GM19239 (cell line): ENCODE data around the gene STK32C.
"Not testable (repeated sequence)": the region's sequence is repeated elsewhere in the genome, so short reads cannot be mapped to it uniquely, and the experiment has no call there.

Experiments used
- DNase-seq: peaks from one replicate; pipeline ENCODE4 v3.0.0; 2011; ENCODE audit warnings: low spot score; ENCODE audit not compliant: insufficient read length
- FAIRE-seq: peaks from 2 replicates; lab custom pipeline; 2011; peaks lifted over from hg19 to GRCh38; lab: Jason Lieb, UNC

Gene STK32C

GRCh38 chr10:132303361-132304115, 4.2 kb downstream of the STK32C start:
- FAIRE-seq: no peak
- DNase-seq: no peak

DNA sequence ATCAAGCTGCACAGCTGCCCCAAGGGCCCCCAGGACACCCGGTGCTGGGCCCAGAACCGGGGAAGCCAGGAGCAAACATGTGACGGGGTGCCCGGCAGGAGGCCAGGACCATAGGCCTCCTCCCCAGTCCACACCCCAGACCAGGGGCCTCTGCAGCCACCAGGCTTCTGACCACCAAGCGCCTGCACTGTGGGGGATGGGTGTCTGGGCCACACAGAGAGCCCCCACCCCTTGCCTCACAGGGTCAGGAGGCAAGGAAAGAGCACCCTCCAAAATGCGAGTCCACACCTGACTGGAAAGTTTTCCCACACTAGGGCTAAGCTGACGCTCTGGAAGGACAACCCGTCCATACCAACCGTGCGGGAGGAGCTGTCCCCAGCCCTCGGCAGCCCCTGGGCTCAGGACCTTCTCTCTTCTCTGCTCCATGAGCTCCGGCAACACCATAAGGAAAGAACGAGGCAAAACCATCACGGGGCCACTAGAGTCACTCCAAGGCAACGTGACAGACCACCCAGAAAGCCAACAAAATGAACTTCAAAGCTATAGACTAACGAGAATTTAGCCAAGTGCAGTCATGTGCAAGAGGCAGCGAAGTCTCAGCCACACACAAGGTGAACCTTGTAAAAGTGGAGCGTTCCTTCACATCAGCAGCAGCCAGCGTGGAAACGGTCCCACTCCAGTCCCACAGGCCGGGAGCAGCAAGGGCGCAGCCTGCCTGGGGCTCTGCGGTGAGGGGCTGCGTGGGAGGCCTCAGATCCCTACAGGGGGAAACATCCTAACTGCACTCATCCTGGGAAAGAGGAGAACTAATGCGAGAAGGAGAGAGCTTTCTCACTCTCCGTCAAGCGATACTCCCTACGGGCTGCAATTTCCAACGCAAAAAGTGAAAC, 5.1 kb downstream of the STK32C start:
- FAIRE-seq: no peak
- no peak for DNase-seq

DNA sequence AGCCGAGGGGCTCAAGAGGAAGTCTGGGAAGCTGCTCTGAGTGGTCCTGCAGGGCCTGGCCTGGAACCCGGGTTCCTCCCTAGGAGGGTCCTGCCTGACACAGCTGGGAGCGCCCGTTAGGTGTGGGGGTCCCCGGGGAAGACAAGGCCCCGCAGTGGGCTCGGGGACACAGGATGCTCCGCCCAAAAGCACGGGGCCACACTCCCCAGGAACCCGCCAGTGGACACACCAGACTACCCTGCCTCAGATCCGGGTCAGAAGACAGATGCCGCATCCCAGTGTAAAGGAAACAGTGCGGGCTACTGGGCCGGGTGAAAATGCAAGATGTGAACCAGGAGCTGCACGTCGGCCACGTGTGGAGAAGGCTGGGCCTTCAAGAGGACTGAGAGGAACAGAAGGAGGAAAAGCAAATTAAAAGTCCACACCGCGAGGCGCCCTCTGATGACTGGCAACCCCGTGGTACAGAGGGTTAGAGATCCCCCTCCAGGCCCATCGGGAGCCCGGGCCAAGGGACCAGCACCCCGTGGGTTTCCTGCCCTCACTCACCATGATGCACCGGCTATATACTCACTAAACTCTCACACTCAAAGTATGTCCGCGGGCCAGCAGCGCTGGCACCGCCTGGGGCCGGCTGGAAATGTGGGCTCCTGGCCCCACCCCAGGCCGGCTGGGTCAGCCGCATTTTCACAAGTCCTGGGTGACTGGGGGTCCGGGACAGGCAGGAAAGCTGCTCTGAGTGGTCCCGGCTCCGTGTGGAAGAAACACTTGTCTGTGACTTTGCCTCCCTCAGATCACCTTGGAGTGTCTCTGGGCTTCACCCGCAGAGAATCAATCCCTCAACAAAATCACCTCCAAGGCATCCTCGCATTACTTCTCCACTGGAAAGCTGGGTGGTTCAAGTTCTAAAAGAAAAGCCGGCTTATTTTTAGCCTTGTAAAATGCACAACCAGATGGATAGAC, 6.1 kb downstream of the STK32C start:
- FAIRE-seq (no peak), DNase-seq (no peak)

- FAIRE-seq: no peak
- DNase-seq: no peak
Measured at GRCh38 chr10:132300582-132300981, 7.2 kb downstream of the STK32C start.

GRCh38 chr10:132299371-132300336, 8.1 kb downstream of the STK32C start:
- FAIRE-seq (no peak), DNase-seq (no peak)

DNA sequence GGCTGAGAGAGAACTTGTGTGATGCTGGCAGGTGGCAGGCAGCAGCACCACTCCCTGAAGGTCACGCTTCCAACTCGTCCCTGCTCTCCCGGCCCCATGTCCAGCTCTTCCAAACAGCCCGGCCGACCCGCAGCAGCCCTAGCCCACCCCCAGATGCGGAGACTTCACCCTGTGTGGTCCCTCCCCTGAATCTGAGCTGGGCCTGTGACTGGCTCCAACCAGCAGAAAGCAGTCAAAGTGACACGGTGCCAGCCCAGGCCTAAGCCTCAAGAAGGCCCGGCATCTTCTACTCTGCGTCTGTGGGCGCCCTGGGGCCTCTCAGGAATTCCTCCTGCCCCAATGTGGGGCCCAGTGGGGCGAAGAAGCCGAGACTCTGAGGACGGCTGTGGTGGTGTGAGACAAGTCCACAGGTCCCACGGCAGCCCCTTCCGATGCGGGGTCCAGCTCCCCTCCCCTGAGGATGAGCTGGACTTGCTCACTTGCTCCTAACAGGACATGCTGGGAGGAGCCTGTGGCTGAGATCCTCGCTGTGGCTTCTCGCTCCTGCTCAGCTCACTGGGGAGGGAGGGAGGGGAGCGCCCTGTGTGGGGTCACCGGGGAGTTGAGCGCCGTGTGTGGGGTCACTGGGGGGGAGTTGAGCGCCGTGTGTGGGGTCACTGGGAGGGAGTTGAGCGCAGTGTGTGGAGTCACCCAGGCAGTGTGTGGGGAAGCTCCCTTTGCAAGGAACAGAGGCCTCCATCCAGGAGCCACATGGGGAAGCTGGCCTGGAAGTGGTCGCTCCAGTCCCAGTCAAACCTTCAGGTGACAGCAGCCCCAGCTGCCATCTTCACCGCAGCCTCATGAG, 9.5 kb downstream of the STK32C start:
- no peak for DNase-seq
- FAIRE-seq: no peak

DNA sequence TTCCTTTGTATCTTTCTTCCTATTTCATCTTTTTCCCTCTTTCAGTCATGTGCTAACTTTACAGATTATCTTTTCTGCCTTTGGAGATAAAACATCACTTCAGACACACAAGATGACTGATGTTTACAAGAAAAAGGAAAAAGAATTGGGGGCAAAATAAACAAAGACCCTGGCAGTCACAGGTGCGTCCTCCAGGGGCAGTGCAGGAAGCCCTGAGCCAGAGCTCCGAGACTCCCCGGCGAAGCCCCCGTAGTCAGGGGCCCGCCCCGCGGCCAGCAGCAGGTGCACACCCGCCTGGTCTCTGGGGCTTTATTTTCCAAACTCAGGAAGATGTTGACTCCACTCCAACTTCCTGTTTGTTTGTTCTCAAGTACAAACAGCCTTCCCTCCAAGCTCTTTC, 10.2 kb downstream of the STK32C start:
- FAIRE-seq (no peak), DNase-seq (no peak)

DNA sequence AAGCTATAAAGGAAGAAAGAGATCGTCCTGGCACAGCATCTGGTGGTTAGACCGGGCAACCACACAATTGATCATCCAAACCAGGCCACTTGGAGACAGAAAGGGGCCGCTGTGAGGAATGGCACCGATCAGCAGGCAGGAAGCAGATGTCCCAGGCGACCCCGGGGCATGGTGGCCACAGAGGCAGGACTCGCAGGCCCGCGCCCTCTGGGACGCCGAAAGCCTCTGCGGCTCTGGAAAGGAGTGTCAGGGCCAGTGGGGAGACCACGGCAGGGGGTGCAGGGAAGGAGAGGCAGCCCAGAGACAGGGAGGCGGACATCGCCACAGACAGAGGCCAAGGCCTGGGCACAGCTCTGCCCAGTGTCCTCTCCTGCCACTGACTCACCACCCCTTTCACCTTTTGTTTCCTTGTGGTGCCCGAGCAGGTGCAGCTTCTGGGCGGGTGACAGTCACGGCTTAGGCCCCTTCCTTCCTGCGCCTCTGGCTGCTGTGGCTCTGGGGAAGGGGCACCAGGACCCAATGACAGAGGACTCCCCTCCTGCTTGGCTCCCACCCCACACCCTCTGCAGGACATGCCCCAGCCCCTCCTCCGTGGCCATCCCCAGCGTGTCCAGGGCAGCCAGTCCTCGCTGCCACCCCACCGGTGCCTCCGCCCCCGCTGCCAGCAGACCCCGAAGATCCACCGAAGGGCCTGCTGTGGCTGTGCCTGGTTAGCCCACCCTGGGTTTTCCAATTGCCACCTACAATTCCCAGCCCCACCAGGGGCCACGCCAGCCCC, 10.9 kb downstream of the STK32C start:
- FAIRE-seq: no peak
- no peak for DNase-seq

DNA sequence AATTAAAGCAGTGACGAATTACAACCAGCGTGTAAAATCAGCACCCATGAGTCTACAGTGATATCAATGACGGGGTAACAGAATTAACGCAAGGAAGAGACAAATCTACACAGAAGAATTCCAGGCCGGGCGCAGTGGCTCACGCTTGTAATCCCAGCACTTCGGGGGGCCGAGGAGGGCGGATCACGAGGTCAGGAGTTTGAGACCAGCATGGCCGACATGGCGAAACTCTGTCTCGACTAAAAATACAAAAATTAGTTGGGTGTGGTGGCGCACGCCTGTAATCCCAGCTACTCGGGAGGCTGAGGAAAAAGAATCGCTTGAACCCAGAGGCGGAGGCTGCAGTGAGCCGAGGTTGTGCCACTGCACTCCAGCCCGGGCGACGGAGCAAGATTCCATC, 12.3 kb downstream of the STK32C start:
- DNase-seq, FAIRE-seq: not testable (repeated sequence)

DNA sequence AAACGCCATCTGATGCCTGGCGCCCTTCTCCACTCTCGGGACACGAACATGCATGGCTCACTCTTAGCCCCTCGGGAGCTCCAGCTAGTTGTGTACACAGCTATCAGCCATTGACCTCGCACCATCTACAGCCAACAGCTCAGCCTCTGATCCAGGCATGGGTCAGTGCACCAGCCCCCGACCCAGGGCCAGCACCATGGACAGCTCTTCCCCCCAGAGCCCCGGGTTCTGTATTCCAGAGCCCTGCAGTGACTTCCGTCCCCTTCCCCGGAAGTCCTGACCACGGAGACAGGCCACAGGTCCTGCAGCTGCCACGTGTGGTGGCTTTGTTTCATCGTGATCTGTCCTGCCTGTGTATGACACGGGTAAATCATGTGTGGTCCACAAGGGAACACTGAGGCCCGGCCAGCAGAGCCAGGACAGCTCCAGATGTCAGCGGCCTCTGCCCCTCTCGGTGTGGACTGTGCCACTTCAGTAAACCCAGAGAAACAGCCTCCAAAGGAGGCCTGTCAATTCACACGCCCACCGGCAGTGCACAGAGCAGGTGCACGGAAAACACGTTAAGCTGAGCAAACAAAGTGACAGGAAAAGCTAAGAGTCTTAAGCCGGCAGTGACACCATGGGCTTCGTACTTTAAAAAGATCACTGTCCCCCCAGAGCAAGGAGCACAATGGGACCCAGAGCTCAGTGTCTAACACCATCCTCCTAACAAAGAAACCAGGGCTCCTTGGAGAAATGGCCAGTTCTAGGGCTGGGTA, 13.0 kb downstream of the STK32C start:
- no peak for DNase-seq
- no peak for FAIRE-seq

DNA sequence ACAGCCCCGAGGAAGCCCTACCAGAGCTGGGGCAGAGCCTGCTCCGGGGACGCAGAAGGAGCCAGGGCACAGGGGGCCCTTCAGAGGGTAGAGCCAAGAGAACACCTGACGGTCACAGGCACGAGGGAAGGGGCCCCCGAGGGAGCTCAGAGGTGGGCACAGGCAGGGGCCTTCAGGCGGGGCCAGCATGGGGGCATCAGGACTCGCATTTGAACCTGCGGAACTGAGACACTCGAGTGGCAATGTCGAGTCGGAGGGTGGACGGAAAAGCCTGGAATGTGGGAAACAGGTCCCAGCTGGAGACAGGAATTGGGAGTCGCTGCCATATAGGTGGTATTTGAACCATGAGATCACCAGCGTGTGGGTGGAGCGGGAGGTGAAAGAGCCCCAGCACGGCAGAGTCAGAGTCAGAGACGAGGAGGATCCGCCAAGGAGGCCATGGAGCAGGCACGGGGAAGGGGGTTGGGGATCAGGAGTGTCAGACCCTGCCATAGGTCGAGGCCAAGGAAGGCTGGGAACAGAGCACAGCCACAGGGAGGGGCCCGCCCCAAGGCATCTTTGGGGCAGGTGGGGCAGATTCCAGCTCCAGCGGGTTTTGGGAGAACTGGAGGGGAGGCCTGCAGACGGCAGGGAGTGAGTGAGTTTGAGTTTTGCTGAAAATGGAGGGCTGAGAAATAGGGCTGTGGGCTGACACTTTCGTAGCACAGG, 13.8 kb downstream of the STK32C start:
- no peak for FAIRE-seq
- no peak for DNase-seq

GRCh38 chr10:132293201-132293812, 14.4 kb downstream of the STK32C start:
- DNase-seq: no peak
- no peak for FAIRE-seq

DNA sequence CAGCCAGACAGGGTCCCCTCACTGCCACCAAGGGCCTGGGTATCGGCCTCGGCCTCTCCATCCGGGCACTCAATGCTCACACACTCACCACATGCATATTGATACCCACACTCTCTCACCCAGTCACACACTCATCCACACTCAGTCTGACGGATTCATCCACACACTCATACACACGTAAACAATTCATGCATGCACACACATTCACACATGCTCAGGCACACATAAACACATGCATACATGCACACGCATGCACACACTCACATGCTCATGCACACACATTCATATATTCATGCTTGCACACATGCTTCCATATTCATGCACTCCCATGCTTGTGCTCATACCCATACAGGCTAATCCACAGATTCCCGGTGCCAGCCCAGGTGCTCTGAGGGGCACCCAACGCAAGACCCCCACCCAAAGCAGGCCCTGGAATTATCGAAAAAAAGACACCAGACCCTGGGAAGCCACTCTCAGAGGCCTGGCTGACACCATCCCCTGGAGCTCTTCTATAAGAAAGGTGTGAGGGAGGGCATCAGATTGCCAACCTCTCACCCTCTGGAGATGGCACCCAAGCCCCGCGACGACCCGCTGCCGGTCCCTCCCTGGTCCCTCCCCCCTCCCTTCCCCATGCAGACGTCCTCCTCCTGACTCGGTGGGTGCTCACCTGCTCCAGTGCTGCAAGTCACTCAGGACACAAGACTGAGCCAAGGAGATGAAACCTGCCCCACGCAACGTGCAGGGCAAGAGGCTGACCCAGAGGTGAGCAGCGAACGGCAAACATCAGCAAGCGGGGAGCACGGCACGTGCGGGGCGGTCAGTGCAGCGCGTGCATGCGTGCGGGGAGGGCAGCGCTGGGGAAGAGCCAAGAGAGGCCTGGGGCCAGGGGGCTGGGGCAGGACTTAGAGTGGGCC, 15.2 kb downstream of the STK32C start:
- no peak for FAIRE-seq
- DNase-seq: no peak

GRCh38 chr10:132291826-132292225, 15.9 kb downstream of the STK32C start:
- DNase-seq: no peak
- no peak for FAIRE-seq

GRCh38 chr10:132290631-132291030, 17.1 kb downstream of the STK32C start:
- FAIRE-seq (no peak), DNase-seq (no peak)
